Naive thymus-derived CD4-positive, alpha-beta T cell (primary cell): ENCODE measurements around the gene ACTN4. TPM values are rescaled to one million over a fixed set of nuclear protein-coding genes. Genes with fewer than 3 reads are reported as not detected.

Experiments
- ATAC-seq: fragments of 150-1000 bp; cut with Tn5 transposase; 2 replicates; pipeline ENCODE4 v1.10.0; 2021; ENCODE audit warnings: mild to moderate bottlenecking, moderate library complexity
- CTCF ChIA-PET: fragments of 350-600 bp; sonication (Branson Sonifier 250); formaldehyde crosslinking; loops from one replicate; lab custom pipeline; 2021; ENCODE audit warnings: antibody characterized with exemption; lab: Charles Lee
- POLR2A ChIA-PET: fragments of 350-600 bp; sonication (Branson Sonifier 250); formaldehyde crosslinking; loops from one replicate; lab custom pipeline; 2021; ENCODE audit warnings: antibody characterized with exemption, inconsistent platforms; lab: Charles Lee
- DNase-seq, 9 donors: peaks; one replicate each; pipeline versions ENCODE4 v3.0.0 to v3.0.0-alpha.2; 2020 to 2022; ENCODE audit warnings: mixed read lengths in 1 of 9
- H3K27ac ChIP-seq: one replicate; pipeline ENCODE4 v1.7.0; 2013; ENCODE audit warnings: mild to moderate bottlenecking, low read depth, low read length, moderate library complexity
- H3K27me3 ChIP-seq, 2 donors: one replicate each; pipeline ENCODE4 v1.7.0; 2013; ENCODE audit warnings: low read length in 2 of 2, mild to moderate bottlenecking in 2 of 2, moderate library complexity in 2 of 2; ENCODE audit not compliant: control insufficient read depth in 2 of 2, insufficient read depth in 2 of 2
- H3K36me3 ChIP-seq, 3 experiments: 1 replicate in 2 of 3; 2 replicates in 1 of 3; pipeline ENCODE4 v1.7.0; 2013; ENCODE audit warnings: low read length in 3 of 3, mild to moderate bottlenecking in 3 of 3, moderate library complexity in 1 of 3; ENCODE audit not compliant: insufficient read depth in 3 of 3, control insufficient read depth in 2 of 3
- H3K4me1 ChIP-seq, 2 donors: one replicate each; pipeline ENCODE4 v1.7.0; 2013; ENCODE audit warnings: low read length in 2 of 2, mild to moderate bottlenecking in 2 of 2, moderate library complexity in 1 of 2; ENCODE audit not compliant: control insufficient read depth in 2 of 2, insufficient read depth in 2 of 2
- H3K4me3 ChIP-seq: 2 replicates; pipeline ENCODE4 v1.7.0; 2013; ENCODE audit warnings: mild to moderate bottlenecking, low read length
- H3K9me3 ChIP-seq, 3 experiments: 1 replicate in 2 of 3; 2 replicates in 1 of 3; pipeline ENCODE4 v1.7.0; 2013; ENCODE audit warnings: low read length in 3 of 3; ENCODE audit not compliant: control insufficient read depth in 2 of 3
- H3K27ac Mint-ChIP-seq, 9 donors: one replicate each; pipeline ENCODE4 v1.8.0; 2020 to 2022; ENCODE audit warnings: mixed read lengths in 9 of 9, mild to moderate bottlenecking in 8 of 9, moderate library complexity in 5 of 9, inconsistent platforms in 2 of 9
- H3K27me3 Mint-ChIP-seq, 5 donors: one replicate each; pipeline ENCODE4 v1.8.0; 2021 to 2022; ENCODE audit warnings: mixed read lengths in 5 of 5, mild to moderate bottlenecking in 1 of 5
- H3K36me3 Mint-ChIP-seq, 5 donors: one replicate each; pipeline ENCODE4 v1.8.0; 2020 to 2022; ENCODE audit warnings: mixed read lengths in 5 of 5, mild to moderate bottlenecking in 3 of 5, inconsistent platforms in 1 of 5
- H3K4me1 Mint-ChIP-seq, 7 donors: one replicate each; pipeline ENCODE4 v1.8.0; 2020 to 2022; ENCODE audit warnings: mixed read lengths in 7 of 7, mild to moderate bottlenecking in 3 of 7, inconsistent platforms in 1 of 7
- H3K4me3 Mint-ChIP-seq, 10 donors: one replicate each; pipeline ENCODE4 v1.8.0; 2020 to 2022; ENCODE audit warnings: mild to moderate bottlenecking in 10 of 10, mixed read lengths in 10 of 10, moderate library complexity in 6 of 10, inconsistent platforms in 2 of 10
- H3K9me3 Mint-ChIP-seq, 11 donors: one replicate each; pipeline ENCODE4 v1.8.0; 2020 to 2022; ENCODE audit warnings: mixed read lengths in 11 of 11, mild to moderate bottlenecking in 4 of 11, inconsistent platforms in 1 of 11, moderate library complexity in 1 of 11
- intact Hi-C, 2 donors: fragments of 100-400 bp; cut with micrococcal nuclease; formaldehyde crosslinking; loops; one replicate each; pipeline ENCODE4 v1.15.1; 2023
- polyA plus RNA-seq, 2 donors: library from polyadenylated mRNA; unstranded; fragments of 300-500 nt; fragmentation: Illumina TruSeq; gene quantifications; one replicate each; pipeline ENCODE4 v1.2.3, GENCODE V29; 2021
- total RNA-seq, 6 experiments: library from RNA in 5 of 6; stranded (reverse) in 5 of 6; gene quantifications; 1 replicate in 5 of 6; 2 replicates in 1 of 6; pipeline ENCODE4 v1.2.3 and lab custom pipeline; 2021 to 2026

ACTN4 gene
- total and polyA plus RNA-seq, 7 experiments from 2014 or later = 2.8 to 355 (median 52.1) TPM

GRCh38 chr19:38632476-38633213 lies 14.8 kb upstream of the ACTN4 start:
- no peaks in the 10 kb centered on the region for H3K9me3 Mint-ChIP-seq
- H3K27me3 Mint-ChIP-seq = no peaks in the 10 kb centered on the region
- Histone ChIP-seq H3K36me3 (peaks cover 5 to 57% (median 10%) of the 10 kb centered on the region in 3 experiments), H3K27me3 (no peaks in the 10 kb centered on the region), H3K27ac (no peak overlapping the region), H3K4me3 (no peak overlapping the region), H3K9me3 (no peaks in the 10 kb centered on the region), H3K4me1 (peaks cover 23 to 24% of the 10 kb centered on the region in 2 donors)
- no peak overlapping the region for H3K4me3 Mint-ChIP-seq
- ATAC-seq (no peak), DNase-seq (no peak)
- H3K36me3 Mint-ChIP-seq = peaks cover 5 to 32% (median 22%) of the 10 kb centered on the region in 5 donors
- peak overlapping the region in 2 of 9 donors; percentile 30 to 45 for H3K27ac Mint-ChIP-seq
- peaks cover 14 to 43% (median 33%) of the 10 kb centered on the region in 7 donors for H3K4me1 Mint-ChIP-seq
- intact Hi-C loops = loop anchor here in 1 of 2 donors (10.0 kb wide), 1 partner anchor 728 kb away; the partner anchor contains the start of genes SIPA1L3 and WDR87
- ChIA-PET CTCF (interaction anchor here (1.9 kb wide), 1 partner anchor 14 kb away, joined by 9 read pairs; the partner anchor contains the start of gene EIF3K), POLR2A (interaction anchor here (0.6 kb wide), 2 partner anchors 118 to 237 kb away, joined by 3 to 5 read pairs; no protein-coding TSS in a partner anchor)

- no peaks in the 10 kb centered on the region for H3K27me3 ChIP-seq
- peaks cover 23 to 24% of the 10 kb centered on the region in 2 donors for H3K4me1 ChIP-seq
- DNase-seq (peak; percentile 42 to 79 (median 58)), ATAC-seq (peak; percentile 64)
- H3K4me3 ChIP-seq = no peak overlapping the region
- peaks cover 4 to 36% (median 5%) of the 10 kb centered on the region in 3 experiments for H3K36me3 ChIP-seq
- no peak overlapping the region for H3K27ac ChIP-seq
- intact Hi-C loops = loop anchor here (1.0 to 10.0 kb wide), 7 partner anchors 16 to 730 kb away; partner anchors contain the start of genes EIF3K (in 1 of the 2), FAM98C (in 1 of the 2), SIPA1L3 (in 1 of the 2) and WDR87 (in 1 of the 2)
- H3K27me3 Mint-ChIP-seq = no peaks in the 10 kb centered on the region
- H3K4me3 Mint-ChIP-seq = peak overlapping the region in 9 of 10 donors; percentile 21 to 65 (median 47)
- peaks cover 0 to 26% (median 16%) of the 10 kb centered on the region in 5 donors for H3K36me3 Mint-ChIP-seq
- peaks cover 14 to 40% (median 35%) of the 10 kb centered on the region in 7 donors for H3K4me1 Mint-ChIP-seq
- H3K9me3 ChIP-seq = no peaks in the 10 kb centered on the region
- ChIA-PET POLR2A (interaction anchor here (0.7 to 3.2 kb wide), 7 partner anchors 12 to 324 kb away, joined by 3 to 17 read pairs (median 4); partner anchors contain the start of genes EIF3K, FAM98C and MAP4K1), CTCF (interaction anchor here (0.6 to 2.8 kb wide), 20 partner anchors 12 to 476 kb away, joined by 3 to 25 read pairs (median 4); partner anchors contain the start of genes ACTN4, EIF3K, FAM98C and GGN)
- peak overlapping the region; percentile 2 to 81 (median 69) for H3K27ac Mint-ChIP-seq
- no peaks in the 10 kb centered on the region for H3K9me3 Mint-ChIP-seq
These were observed 12.5 kb upstream of the ACTN4 start for GRCh38 chr19:38634757-38635482.

- ATAC-seq (no peak), DNase-seq (no peak)
- CTCF ChIA-PET = interaction anchor here (0.6 to 2.8 kb wide), 14 partner anchors 11 to 248 kb away, joined by 3 to 25 read pairs (median 4); partner anchors contain the start of genes ACTN4, EIF3K, FAM98C and GGN
- intact Hi-C loops = loop anchor here (1.0 to 10.0 kb wide), 9 partner anchors 17 to 731 kb away; partner anchors contain the start of genes ECH1 (in 1 of the 2), EIF3K (in 1 of the 2), FAM98C (in 1 of the 2) and SIPA1L3 (in 1 of the 2)
- POLR2A ChIA-PET = interaction anchor here (1.0 to 3.2 kb wide), 4 partner anchors 16 to 233 kb away, joined by 3 to 17 read pairs (median 10); partner anchors contain the start of genes EIF3K, FAM98C and MAP4K1
- Histone ChIP-seq H3K27ac (peak overlapping the region; percentile 47), H3K9me3 (no peaks in the 10 kb centered on the region), H3K4me1 (peaks cover 23 to 24% of the 10 kb centered on the region in 2 donors), H3K4me3 (no peak overlapping the region), H3K27me3 (no peaks in the 10 kb centered on the region), H3K36me3 (peaks cover 4 to 31% (median 5%) of the 10 kb centered on the region in 3 experiments)
- peaks cover 14 to 45% (median 35%) of the 10 kb centered on the region in 7 donors for H3K4me1 Mint-ChIP-seq
- H3K27me3 Mint-ChIP-seq = no peaks in the 10 kb centered on the region
- no peak overlapping the region for H3K4me3 Mint-ChIP-seq
- H3K9me3 Mint-ChIP-seq = no peaks in the 10 kb centered on the region
- peak overlapping the region in 1 of 9 donors; percentile 86 for H3K27ac Mint-ChIP-seq
- H3K36me3 Mint-ChIP-seq = peaks cover 0 to 26% (median 16%) of the 10 kb centered on the region in 5 donors
These were observed 11.7 kb upstream of the ACTN4 start for GRCh38 chr19:38635483-38636399.

GRCh38 chr19:38638461-38638860 lies 9.0 kb upstream of the ACTN4 start:
- ChIA-PET POLR2A (no interaction called here), CTCF (interaction anchor here (0.6 to 2.6 kb wide), 4 partner anchors 9 to 269 kb away, joined by 3 to 17 read pairs (median 4); partner anchors contain the start of genes ACTN4 and FAM98C)
- ATAC-seq = no peak
- no peaks in the 10 kb centered on the region for H3K27me3 ChIP-seq
- DNase-seq = no peak
- Mint-ChIP-seq H3K27me3 (no peaks in the 10 kb centered on the region), H3K27ac (no peak overlapping the region), H3K4me3 (no peak overlapping the region), H3K4me1 (peaks cover 14 to 49% (median 32%) of the 10 kb centered on the region in 7 donors), H3K36me3 (peaks cover 0 to 10% (median 9%) of the 10 kb centered on the region in 5 donors), H3K9me3 (no peaks in the 10 kb centered on the region)
- H3K4me3 ChIP-seq = no peak overlapping the region
- H3K27ac ChIP-seq = no peak overlapping the region
- H3K36me3 ChIP-seq = peaks cover 4 to 20% (median 5%) of the 10 kb centered on the region in 3 experiments
- H3K4me1 ChIP-seq = peaks cover 23 to 24% of the 10 kb centered on the region in 2 donors
- H3K9me3 ChIP-seq = no peaks in the 10 kb centered on the region
- intact Hi-C loops = loop anchor here (5.0 to 10.0 kb wide), 3 partner anchors 81 to 734 kb away; partner anchors contain the start of genes SIPA1L3 (in 1 of the 2) and WDR87 (in 1 of the 2)

GRCh38 chr19:38639679-38640078 lies 7.8 kb upstream of the ACTN4 start:
- H3K27ac Mint-ChIP-seq = no peak overlapping the region
- Histone ChIP-seq H3K27ac (no peak overlapping the region), H3K27me3 (no peaks in the 10 kb centered on the region), H3K4me3 (no peak overlapping the region), H3K4me1 (peaks cover 21% of the 10 kb centered on the region in 2 donors), H3K9me3 (no peaks in the 10 kb centered on the region), H3K36me3 (peaks cover 4 to 19% (median 5%) of the 10 kb centered on the region in 3 experiments)
- H3K27me3 Mint-ChIP-seq = no peaks in the 10 kb centered on the region
- ATAC-seq (no peak), DNase-seq (no peak)
- no peaks in the 10 kb centered on the region for H3K9me3 Mint-ChIP-seq
- ChIA-PET CTCF (interaction anchor here (1.4 kb wide), 1 partner anchor 95 kb away, joined by 4 read pairs; no protein-coding TSS in a partner anchor), POLR2A (interaction anchor here (1.1 kb wide), 1 partner anchor 21 kb away, joined by 6 read pairs; the partner anchor contains the start of genes EIF3K and MAP4K1)
- intact Hi-C loops = loop anchor here (5.0 to 10.0 kb wide), 3 partner anchors 82 to 735 kb away; partner anchors contain the start of genes SIPA1L3 (in 1 of the 2) and WDR87 (in 1 of the 2)
- no peak overlapping the region for H3K4me3 Mint-ChIP-seq
- H3K4me1 Mint-ChIP-seq = peaks cover 10 to 46% (median 28%) of the 10 kb centered on the region in 7 donors
- peaks cover 0 to 7% (median 6%) of the 10 kb centered on the region in 5 donors for H3K36me3 Mint-ChIP-seq
